Epithelial cell of esophagus (primary cell): ENCODE data around the gene PYGB.

Experiments used
- DNase-seq: peaks from one replicate; pipeline ENCODE4 v3.0.0; 2010; ENCODE audit warnings: low read depth
- H3K4me3 ChIP-seq: 2 replicates; pipeline ENCODE4 v1.5.1; 2011; ENCODE audit warnings: mild to moderate bottlenecking, low read length, control low read depth
- CTCF ChIP-seq: IDR thresholded peaks from 2 replicates; pipeline ENCODE4 v1.5.1; 2011; ENCODE audit warnings: low read depth, mild to moderate bottlenecking, low read length, control low read depth, inconsistent platforms; ENCODE audit not compliant: insufficient read depth; ENCODE audit errors: missing control alignments

Gene PYGB

GRCh38 chr20:25216199-25216945 lies 31.5 kb upstream of the PYGB start:
- DNase-seq: no peak
- no peak overlapping the region for H3K4me3 ChIP-seq
- TF ChIP-seq CTCF: no peak

- DNase-seq: no peak
- no peak overlapping the region for H3K4me3 ChIP-seq
- no peak for TF ChIP-seq CTCF
Measured at GRCh38 chr20:25217161-25218108, 30.4 kb upstream of the PYGB start.

GRCh38 chr20:25218109-25218486 lies 29.8 kb upstream of the PYGB start:
- H3K4me3 ChIP-seq: no peak overlapping the region
- DNase-seq: no peak
- no peak for TF ChIP-seq CTCF

- DNase-seq: no peak
- TF ChIP-seq CTCF: no peak
Measured at GRCh38 chr20:25218492-25218891, 29.4 kb upstream of the PYGB start.

GRCh38 chr20:25219365-25219764 lies 28.5 kb upstream of the PYGB start:
- no peak for TF ChIP-seq CTCF
- DNase-seq: no peak
- H3K4me3 ChIP-seq: no peak overlapping the region

More at GRCh38 chr20:25218492-25218891, 29.4 kb upstream of the PYGB start:
- no peak overlapping the region for H3K4me3 ChIP-seq

- H3K4me3 ChIP-seq: no peak overlapping the region
- TF ChIP-seq CTCF: no peak
- DNase-seq: no peak
Measured at GRCh38 chr20:25220021-25220730, 27.7 kb upstream of the PYGB start.
